HCT116 (cell line): Measurements from ENCODE around the gene TFCP2. TPM values are rescaled to one million over a fixed set of nuclear protein-coding genes. Genes with fewer than 3 reads are reported as not detected.
A peak's percentile ranks its signal among the peaks of the same experiment; 100 is the strongest.

Source experiments
- ATAC-seq: fragments of 200-7000 bp; cut with Tn5 transposase; 2 replicates; pipeline ENCODE4 v1.9.1; 2020; ENCODE audit warnings: mild to moderate bottlenecking, moderate library complexity
- BruUV-seq: library from RNA; stranded (reverse); fragments of 400-500 nt; replicated peaks from 2 replicates; lab custom pipeline; 2021; lab: Mats Ljungman, UMichigan
- CTCF ChIA-PET: fragments of 300-600 bp; sonication (Branson Sonifier 250); formaldehyde crosslinking; loops from one replicate; lab custom pipeline; 2021; ENCODE audit warnings: antibody characterized with exemption; lab: Charles Lee
- POLR2A ChIA-PET: fragments of 300-600, 350-600 bp; sonication (Branson Sonifier 250); formaldehyde crosslinking; loops from one replicate; lab custom pipeline; 2021; ENCODE audit warnings: antibody characterized with exemption; lab: Charles Lee
- RAD21 ChIA-PET, 2 experiments: fragments of 300-600 bp; sonication (Branson Sonifier 250); formaldehyde crosslinking; loops; one replicate each; lab custom pipeline; 2023; ENCODE audit warnings: low total read pairs in 2 of 2; ENCODE audit not compliant: uncharacterized antibody in 2 of 2, unreplicated experiment in 2 of 2, low non-redundant PET in 1 of 2; lab: Charles Lee
- DNase-seq: peaks from one replicate; pipeline ENCODE4 v3.0.0-alpha.2; 2010; ENCODE audit warnings: low read depth, low spot score
- H2AFZ ChIP-seq: fragments of 200-600 bp; shearing (Covaris generic), sonication (generic); 2 replicates; pipeline ENCODE4 v1.6.1; 2017; ENCODE audit warnings: low read depth, mixed run types, mixed read lengths, antibody characterized with exemption, low read length; ENCODE audit not compliant: poor library complexity, severe bottlenecking
- H3K27ac ChIP-seq: 2 replicates; pipeline ENCODE4 v1.5.1; 2012; ENCODE audit warnings: low read depth, low read length
- H3K27me3 ChIP-seq: fragments of 200-600 bp; sonication (generic); 2 replicates; pipeline ENCODE4 v1.6.1; 2016; ENCODE audit warnings: mixed run types, low read length, mixed read lengths; ENCODE audit not compliant: insufficient read depth
- H3K36me3 ChIP-seq, 2 experiments: fragments of 200-500 bp in 1 of 2; fragments of 200-600 bp in 1 of 2; sonication (Bioruptor generic) in 1 of 2; sonication (generic) in 1 of 2; 2 replicates each; pipeline versions ENCODE4 v1.5.1 to v1.6.1; 2014 to 2016; ENCODE audit warnings: low read length in 2 of 2, inconsistent platforms in 1 of 2, mixed read lengths in 1 of 2, mixed run types in 1 of 2; ENCODE audit not compliant: insufficient read depth in 2 of 2, control insufficient read depth in 1 of 2
- H3K4me1 ChIP-seq, 2 experiments: fragments of 200-600 bp in 1 of 2; sonication (generic) in 1 of 2; 2 replicates each; pipeline versions ENCODE4 v1.5.1 to v1.6.1; 2012 to 2017; ENCODE audit warnings: low read length in 2 of 2, inconsistent platforms in 1 of 2, mild to moderate bottlenecking in 1 of 2, mixed read lengths in 1 of 2, mixed run types in 1 of 2, moderate library complexity in 1 of 2; ENCODE audit not compliant: insufficient read depth in 2 of 2, control insufficient read depth in 1 of 2
- H3K4me2 ChIP-seq: fragments of 200-600 bp; sonication (generic); 2 replicates; pipeline ENCODE4 v1.6.1; 2017; ENCODE audit warnings: mixed run types, low read length, mixed read lengths
- H3K4me3 ChIP-seq, 2 experiments: fragments of 200-600 bp in 1 of 2; sonication (generic) in 1 of 2; replicated peaks in 1 of 2; 2 replicates each; pipeline ENCODE4 v1.5.1; 2011 to 2016; ENCODE audit warnings: low read length in 2 of 2, control low read depth in 1 of 2, low read depth in 1 of 2, mild to moderate bottlenecking in 1 of 2, mixed read lengths in 1 of 2, mixed run types in 1 of 2
- H3K79me2 ChIP-seq: fragments of 200-600 bp; sonication (generic); 2 replicates; pipeline ENCODE4 v1.6.1; 2017; ENCODE audit warnings: mild to moderate bottlenecking, mixed run types, low read length, moderate library complexity, mixed read lengths; ENCODE audit not compliant: insufficient read depth
- H3K9ac ChIP-seq: fragments of 200-600 bp; sonication (generic); 2 replicates; pipeline ENCODE4 v1.6.1; 2016; ENCODE audit warnings: low read length, mixed read lengths
- H3K9me2 ChIP-seq: fragments of 200-600 bp; sonication (generic), shearing (Covaris generic); 2 replicates; pipeline ENCODE4 v1.6.1; 2017; ENCODE audit warnings: mixed run types, mild to moderate bottlenecking, moderate library complexity; ENCODE audit not compliant: insufficient read depth
- H3K9me3 ChIP-seq, 2 experiments: fragments of 200-500 bp in 1 of 2; fragments of 200-600 bp in 1 of 2; sonication (Bioruptor generic) in 1 of 2; sonication (generic) in 1 of 2; 2 replicates each; pipeline ENCODE4 v1.6.1; 2014 to 2017; ENCODE audit warnings: low read length in 2 of 2, mixed read lengths in 2 of 2, inconsistent platforms in 1 of 2, low read depth in 1 of 2, mild to moderate bottlenecking in 1 of 2, mixed run types in 1 of 2, moderate library complexity in 1 of 2; ENCODE audit not compliant: control insufficient read depth in 1 of 2, insufficient read depth in 1 of 2
- H4K20me1 ChIP-seq: fragments of 200-600 bp; sonication (generic), shearing (Covaris generic); 2 replicates; pipeline ENCODE4 v1.6.1; 2017; ENCODE audit warnings: mixed run types, mild to moderate bottlenecking, moderate library complexity; ENCODE audit not compliant: insufficient read depth
- CEBPB ChIP-seq: IDR thresholded peaks from 2 replicates; pipeline ENCODE4 v1.6.1; 2012; ENCODE audit warnings: low read depth
- EZH2 ChIP-seq: fragments of 200-600 bp; sonication (generic); IDR thresholded peaks from 2 replicates; pipeline ENCODE4 v1.6.1; 2017; ENCODE audit warnings: antibody characterized with exemption, mixed run types
- EZH2phosphoT487 ChIP-seq: fragments of 200-600 bp; IDR thresholded peaks from 2 replicates; pipeline ENCODE4 v1.6.1; 2018; ENCODE audit warnings: antibody characterized with exemption, borderline replicate concordance
- FOSL1 ChIP-seq: IDR thresholded peaks from 2 replicates; pipeline ENCODE4 v1.6.1; 2012; ENCODE audit warnings: low read depth
- JUND ChIP-seq: IDR thresholded peaks from 2 replicates; pipeline ENCODE4 v1.6.1; 2012
- POLR2A ChIP-seq: IDR thresholded peaks from 2 replicates; pipeline ENCODE4 v1.7.0; 2011; ENCODE audit warnings: borderline replicate concordance; ENCODE audit not compliant: insufficient read depth, insufficient read length; ENCODE audit errors: extremely low read depth
- SIN3A ChIP-seq: IDR thresholded peaks from 2 replicates; pipeline ENCODE4 v1.6.1; 2012; ENCODE audit warnings: low read depth
- SRF ChIP-seq: IDR thresholded peaks from 2 replicates; pipeline ENCODE4 v1.6.1; 2012; ENCODE audit warnings: low read depth
- YY1 ChIP-seq: IDR thresholded peaks from 2 replicates; pipeline ENCODE4 v1.6.1; 2011; ENCODE audit warnings: low read length, low read depth, moderate library complexity, mild to moderate bottlenecking; ENCODE audit not compliant: insufficient replicate concordance; ENCODE audit errors: extremely low read depth
- intact Hi-C: fragments of 100-400 bp; cut with micrococcal nuclease; formaldehyde crosslinking; loops from 2 replicates; pipeline ENCODE4 v1.10.0; 2022
- total RNA-seq: library from RNA; stranded (reverse); gene quantifications from one replicate; pipeline ENCODE4 v1.2.1, GENCODE V29; 2021; ENCODE audit not compliant: unreplicated experiment
- TF ChIP-seq, protein P1 (sequence below), 3 experiments: fragments of 200-600 bp in 1 of 3; sonication (generic) in 1 of 3; IDR thresholded peaks in 2 of 3; conservative IDR thresholded peaks in 1 of 3; 2 replicates each; pipeline ENCODE4 v1.5.1; 2012 to 2017; ENCODE audit warnings: low read depth in 2 of 3, low read length in 2 of 3, antibody characterized with exemption in 1 of 3, borderline replicate concordance in 1 of 3, control low read depth in 1 of 3, mild to moderate bottlenecking in 1 of 3, mixed read lengths in 1 of 3, mixed run types in 1 of 3, moderate library complexity in 1 of 3; ENCODE audit not compliant: insufficient read depth in 1 of 3
- TF ChIP-seq, protein P2 (sequence below): IDR thresholded peaks from 2 replicates; pipeline ENCODE4 v1.6.1; 2011; ENCODE audit warnings: mild to moderate bottlenecking, low read length, moderate library complexity; ENCODE audit not compliant: insufficient replicate concordance; ENCODE audit errors: extremely low read depth

The TFCP2 gene
- total RNA-seq, 1 experiment from 2014 or later, result 31.6 TPM

DNA sequence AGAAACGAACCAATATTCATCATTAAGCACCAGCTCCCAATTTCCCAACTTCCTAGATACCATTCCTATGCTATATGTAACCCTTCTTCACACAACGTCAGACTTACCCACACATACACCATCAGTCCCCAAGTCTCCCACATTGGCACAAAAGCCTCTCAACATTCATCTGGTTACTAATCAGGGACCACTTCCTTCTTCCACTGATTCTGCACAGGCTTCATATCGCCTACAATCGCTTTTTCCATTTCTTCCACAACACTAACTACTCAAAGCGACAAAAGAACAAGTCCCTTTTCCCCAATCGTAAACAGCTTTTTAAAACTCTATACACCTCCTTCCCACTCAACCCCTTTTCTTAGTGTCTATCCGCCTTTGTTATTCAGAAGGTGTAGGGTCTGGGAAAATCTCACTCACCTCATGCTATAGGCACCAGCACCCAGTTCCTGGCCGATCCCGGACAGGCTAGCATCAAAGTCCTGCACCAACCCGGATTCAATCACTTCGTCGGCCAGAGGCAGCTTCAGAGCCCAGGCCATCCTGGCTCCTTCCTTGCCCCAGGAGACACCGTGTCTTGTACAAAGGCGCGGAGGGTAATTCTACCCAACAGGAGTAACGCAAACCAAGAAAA lies 936 bp downstream of the TFCP2 start:
- ChIA-PET POLR2A (interaction anchor here (1.4 kb wide), 2 partner anchors 46 to 88 kb away, joined by 3 to 7 read pairs; partner anchors contain the start of genes CSRNP2 and POU6F1), CTCF (no interaction called here), RAD21 (interaction anchor here in 1 of 2 experiments (0.6 kb wide), 1 partner anchor 408 kb away, joined by 3 read pairs; the partner anchor contains the start of gene ATF1)
- Histone ChIP-seq H2AFZ (no peak overlapping the region), H3K27me3 (no peaks in the 10 kb centered on the region), H3K9me3 (no peaks in the 10 kb centered on the region), H3K36me3 (no peaks in the 10 kb centered on the region), H3K4me2 (peak overlapping the region; percentile 77), H3K79me2 (peaks cover 55% of the 10 kb centered on the region), H3K4me1 (peaks cover 4 to 20% of the 10 kb centered on the region in 2 experiments; a peak in 3 of 4 replicates), H3K9me2 (no peaks in the 10 kb centered on the region), H4K20me1 (no peaks in the 10 kb centered on the region), H3K9ac (peak overlapping the region; percentile 88), H3K4me3 (peak overlapping the region; percentile 79 to 98), H3K27ac (peak overlapping the region; percentile 92)
- intact Hi-C loops, result loop anchor here (2.0 kb wide), 2 partner anchors 45 to 67 kb away; partner anchors contain the start of gene DAZAP2
- BruUV-seq, result TSS peak; percentile 75
- no peak for TF ChIP-seq FOSL1
- TF ChIP-seq, protein P1, sequence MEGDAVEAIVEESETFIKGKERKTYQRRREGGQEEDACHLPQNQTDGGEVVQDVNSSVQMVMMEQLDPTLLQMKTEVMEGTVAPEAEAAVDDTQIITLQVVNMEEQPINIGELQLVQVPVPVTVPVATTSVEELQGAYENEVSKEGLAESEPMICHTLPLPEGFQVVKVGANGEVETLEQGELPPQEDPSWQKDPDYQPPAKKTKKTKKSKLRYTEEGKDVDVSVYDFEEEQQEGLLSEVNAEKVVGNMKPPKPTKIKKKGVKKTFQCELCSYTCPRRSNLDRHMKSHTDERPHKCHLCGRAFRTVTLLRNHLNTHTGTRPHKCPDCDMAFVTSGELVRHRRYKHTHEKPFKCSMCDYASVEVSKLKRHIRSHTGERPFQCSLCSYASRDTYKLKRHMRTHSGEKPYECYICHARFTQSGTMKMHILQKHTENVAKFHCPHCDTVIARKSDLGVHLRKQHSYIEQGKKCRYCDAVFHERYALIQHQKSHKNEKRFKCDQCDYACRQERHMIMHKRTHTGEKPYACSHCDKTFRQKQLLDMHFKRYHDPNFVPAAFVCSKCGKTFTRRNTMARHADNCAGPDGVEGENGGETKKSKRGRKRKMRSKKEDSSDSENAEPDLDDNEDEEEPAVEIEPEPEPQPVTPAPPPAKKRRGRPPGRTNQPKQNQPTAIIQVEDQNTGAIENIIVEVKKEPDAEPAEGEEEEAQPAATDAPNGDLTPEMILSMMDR (IDR thresholded peaks at IDR 0.05 in 2 of 3, conservative IDR thresholded peaks at IDR 0.05 in 1 of 3; ENCODE audit: borderline replicate concordance in 1 of 3, insufficient read depth in 1 of 3, low read depth in 2 of 3, low read length in 2 of 3), result no peak
- TF ChIP-seq, protein P2, sequence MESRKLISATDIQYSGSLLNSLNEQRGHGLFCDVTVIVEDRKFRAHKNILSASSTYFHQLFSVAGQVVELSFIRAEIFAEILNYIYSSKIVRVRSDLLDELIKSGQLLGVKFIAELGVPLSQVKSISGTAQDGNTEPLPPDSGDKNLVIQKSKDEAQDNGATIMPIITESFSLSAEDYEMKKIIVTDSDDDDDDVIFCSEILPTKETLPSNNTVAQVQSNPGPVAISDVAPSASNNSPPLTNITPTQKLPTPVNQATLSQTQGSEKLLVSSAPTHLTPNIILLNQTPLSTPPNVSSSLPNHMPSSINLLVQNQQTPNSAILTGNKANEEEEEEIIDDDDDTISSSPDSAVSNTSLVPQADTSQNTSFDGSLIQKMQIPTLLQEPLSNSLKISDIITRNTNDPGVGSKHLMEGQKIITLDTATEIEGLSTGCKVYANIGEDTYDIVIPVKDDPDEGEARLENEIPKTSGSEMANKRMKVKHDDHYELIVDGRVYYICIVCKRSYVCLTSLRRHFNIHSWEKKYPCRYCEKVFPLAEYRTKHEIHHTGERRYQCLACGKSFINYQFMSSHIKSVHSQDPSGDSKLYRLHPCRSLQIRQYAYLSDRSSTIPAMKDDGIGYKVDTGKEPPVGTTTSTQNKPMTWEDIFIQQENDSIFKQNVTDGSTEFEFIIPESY, result no peak
- TF ChIP-seq POLR2A, result no peak
- no peak for TF ChIP-seq EZH2
- no peak for TF ChIP-seq SRF
- no peak for TF ChIP-seq JUND
- TF ChIP-seq YY1, result no peak
- TF ChIP-seq SIN3A, result no peak
- TF ChIP-seq CEBPB, result no peak
- TF ChIP-seq EZH2phosphoT487, result no peak
- ATAC-seq (peak; percentile 5; the same call in 1 of the 2 replicates), DNase-seq (no peak)
